HEK293T (cell line): ENCODE data around the gene ZNF575.

ENCODE experiments used
- CTCF ChIA-PET: fragments of 350-600 bp; formaldehyde crosslinking; extraction: SDS; loops from one replicate; lab custom pipeline; 2021; ENCODE audit warnings: antibody characterized with exemption, inconsistent platforms; lab: Yijun Ruan, JAX
- POLR2A ChIA-PET: fragments of 350-600 bp; formaldehyde crosslinking; extraction: SDS; loops from one replicate; lab custom pipeline; 2020; ENCODE audit warnings: antibody characterized with exemption, inconsistent platforms; lab: Yijun Ruan, JAX
- DNase-seq: peaks from one replicate; pipeline ENCODE4 v3.0.0; 2012; ENCODE audit warnings: mixed read lengths; ENCODE audit errors: extremely low spot score
- ARNT ChIP-seq: fragments of 450-650 bp; IDR thresholded peaks from 2 replicates; pipeline ENCODE4 v1.6.1; 2017; ENCODE audit warnings: mild to moderate bottlenecking
- BHLHE40 ChIP-seq: fragments of 450-650 bp; IDR thresholded peaks from 2 replicates; pipeline ENCODE4 v1.6.1; 2016; ENCODE audit warnings: mild to moderate bottlenecking, moderate library complexity, borderline replicate concordance
- CTBP1 ChIP-seq: fragments of 450-650 bp; IDR thresholded peaks from 2 replicates; pipeline ENCODE4 v1.6.1; 2016; ENCODE audit warnings: borderline replicate concordance
- ELF4 ChIP-seq: fragments of 450-650 bp; IDR thresholded peaks from 2 replicates; pipeline ENCODE4 v1.6.1; 2017; ENCODE audit warnings: antibody characterized with exemption
- FOXA1 ChIP-seq: fragments of 450-650 bp; IDR thresholded peaks from 2 replicates; pipeline ENCODE4 v1.6.1; 2016; ENCODE audit warnings: mild to moderate bottlenecking
- FOXK2 ChIP-seq: fragments of 450-650 bp; IDR thresholded peaks from 2 replicates; pipeline ENCODE4 v1.6.1; 2016; ENCODE audit warnings: mild to moderate bottlenecking
- FOXM1 ChIP-seq: fragments of 450-650 bp; IDR thresholded peaks from 2 replicates; pipeline ENCODE4 v1.6.1; 2017; ENCODE audit warnings: mild to moderate bottlenecking, borderline replicate concordance
- HDGF ChIP-seq: fragments of 450-650 bp; IDR thresholded peaks from 2 replicates; pipeline ENCODE4 v1.6.1; 2017; ENCODE audit warnings: antibody characterized with exemption, borderline replicate concordance
- L3MBTL2 ChIP-seq: fragments of 450-650 bp; conservative IDR thresholded peaks from 2 replicates; pipeline ENCODE4 v1.6.1; 2016; ENCODE audit warnings: mild to moderate bottlenecking
- LEF1 ChIP-seq: fragments of 450-650 bp; IDR thresholded peaks from 2 replicates; pipeline ENCODE4 v1.6.1; 2017; ENCODE audit warnings: mild to moderate bottlenecking, borderline replicate concordance
- NFRKB ChIP-seq: fragments of 450-650 bp; IDR thresholded peaks from 2 replicates; pipeline ENCODE4 v1.6.1; 2016; ENCODE audit warnings: mild to moderate bottlenecking, moderate library complexity
- SP1 ChIP-seq: fragments of 450-650 bp; IDR thresholded peaks from 2 replicates; pipeline ENCODE4 v1.6.1; 2017
- SUZ12 ChIP-seq: fragments of 450-650 bp; IDR thresholded peaks from 2 replicates; pipeline ENCODE4 v1.6.1; 2016; ENCODE audit warnings: mild to moderate bottlenecking
- TARDBP ChIP-seq: fragments of 450-650 bp; IDR thresholded peaks from 2 replicates; pipeline ENCODE4 v1.6.1; 2016
- ZNF384 ChIP-seq: fragments of 450-650 bp; IDR thresholded peaks from 2 replicates; pipeline ENCODE4 v1.6.1; 2016
- TF ChIP-seq, protein P1 (sequence below): fragments of 450-650 bp; IDR thresholded peaks from 2 replicates; pipeline ENCODE4 v1.6.1; 2016

Gene ZNF575

DNA sequence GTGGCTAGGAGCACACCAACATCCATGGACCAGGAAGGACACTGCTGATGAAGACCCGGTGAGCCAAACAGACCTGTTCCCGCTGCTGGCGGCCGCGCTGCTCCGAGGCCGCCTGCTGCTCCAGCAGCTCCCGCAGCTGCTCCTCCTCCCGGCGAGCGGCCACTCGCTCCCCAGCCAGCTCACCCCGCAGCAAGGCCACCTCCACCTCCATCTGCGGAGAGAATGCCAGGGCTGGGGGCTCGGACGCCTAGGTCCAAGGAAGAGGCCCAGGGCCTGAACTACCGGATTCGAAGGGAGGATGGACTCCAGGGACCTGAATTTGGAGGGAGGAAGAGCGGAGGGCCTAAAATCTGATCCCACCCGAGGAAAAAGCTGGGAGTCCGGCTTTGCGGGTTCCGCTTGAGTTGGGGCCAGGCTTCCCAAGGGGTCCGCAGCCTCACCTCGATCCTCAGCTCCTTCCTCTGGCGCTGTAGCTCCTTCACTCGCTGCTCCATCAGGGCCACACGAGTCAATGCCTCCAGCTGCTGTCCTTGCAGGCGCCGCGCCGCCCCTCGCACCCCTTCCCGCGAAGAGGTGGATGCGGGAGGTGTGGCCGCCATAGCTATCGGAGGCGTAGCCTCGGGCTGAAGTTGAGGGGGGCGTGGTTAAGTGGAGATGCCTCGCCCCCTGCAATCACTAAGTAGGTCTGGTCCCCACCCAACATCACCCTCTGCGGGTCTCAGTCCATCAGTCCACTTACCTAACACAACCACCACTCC, 31.1 kb upstream of the ZNF575 start:
- CTCF ChIA-PET = no interaction called here

DNA sequence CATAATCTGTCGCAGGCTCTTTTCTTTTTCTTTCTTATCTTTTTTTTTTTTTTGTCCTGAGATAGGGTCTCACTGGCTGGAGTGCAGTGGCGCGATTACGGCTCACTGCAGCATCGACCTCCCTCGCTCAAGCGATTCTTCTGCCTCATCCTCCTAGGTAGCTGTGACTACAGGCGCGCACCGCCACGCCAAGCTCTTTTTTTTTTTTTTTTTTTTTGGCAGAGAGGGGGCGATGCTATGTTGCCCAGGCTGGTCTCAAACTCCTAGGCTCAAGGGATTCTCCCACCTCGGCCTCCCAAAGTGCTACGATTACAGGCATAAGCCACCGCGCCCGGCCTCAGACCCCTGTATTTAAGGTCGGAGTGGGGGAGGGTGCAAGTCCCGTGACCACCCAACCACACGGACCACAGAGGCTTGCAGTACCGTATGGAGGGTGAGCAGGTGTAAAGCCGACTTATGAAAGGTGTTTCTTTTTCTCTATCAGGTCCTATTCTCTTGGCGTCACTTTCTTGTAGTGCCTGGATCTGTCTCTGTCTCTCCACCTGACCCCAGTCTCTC, 30.5 kb upstream of the ZNF575 start:
- DNase-seq = no peak
- no peak for TF ChIP-seq SUZ12
- TF ChIP-seq ZNF384 = no peak
- no peak for TF ChIP-seq L3MBTL2
- POLR2A ChIA-PET = no interaction called here
- CTCF ChIA-PET = no interaction called here

More for the DNA sequence above, 31.1 kb upstream of the ZNF575 start:
- DNase-seq = no peak
- TF ChIP-seq, protein P1, sequence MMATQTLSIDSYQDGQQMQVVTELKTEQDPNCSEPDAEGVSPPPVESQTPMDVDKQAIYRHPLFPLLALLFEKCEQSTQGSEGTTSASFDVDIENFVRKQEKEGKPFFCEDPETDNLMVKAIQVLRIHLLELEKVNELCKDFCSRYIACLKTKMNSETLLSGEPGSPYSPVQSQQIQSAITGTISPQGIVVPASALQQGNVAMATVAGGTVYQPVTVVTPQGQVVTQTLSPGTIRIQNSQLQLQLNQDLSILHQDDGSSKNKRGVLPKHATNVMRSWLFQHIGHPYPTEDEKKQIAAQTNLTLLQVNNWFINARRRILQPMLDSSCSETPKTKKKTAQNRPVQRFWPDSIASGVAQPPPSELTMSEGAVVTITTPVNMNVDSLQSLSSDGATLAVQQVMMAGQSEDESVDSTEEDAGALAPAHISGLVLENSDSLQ = no peak
- TF ChIP-seq L3MBTL2 (no peak), SP1 (no peak), NFRKB (no peak), TARDBP (no peak), BHLHE40 (no peak), ZNF384 (no peak), HDGF (no peak), FOXA1 (no peak), CTBP1 (no peak), ARNT (no peak), FOXK2 (no peak), LEF1 (no peak), SUZ12 (no peak), FOXM1 (no peak), ELF4 (no peak)
- POLR2A ChIA-PET = no interaction called here

DNA sequence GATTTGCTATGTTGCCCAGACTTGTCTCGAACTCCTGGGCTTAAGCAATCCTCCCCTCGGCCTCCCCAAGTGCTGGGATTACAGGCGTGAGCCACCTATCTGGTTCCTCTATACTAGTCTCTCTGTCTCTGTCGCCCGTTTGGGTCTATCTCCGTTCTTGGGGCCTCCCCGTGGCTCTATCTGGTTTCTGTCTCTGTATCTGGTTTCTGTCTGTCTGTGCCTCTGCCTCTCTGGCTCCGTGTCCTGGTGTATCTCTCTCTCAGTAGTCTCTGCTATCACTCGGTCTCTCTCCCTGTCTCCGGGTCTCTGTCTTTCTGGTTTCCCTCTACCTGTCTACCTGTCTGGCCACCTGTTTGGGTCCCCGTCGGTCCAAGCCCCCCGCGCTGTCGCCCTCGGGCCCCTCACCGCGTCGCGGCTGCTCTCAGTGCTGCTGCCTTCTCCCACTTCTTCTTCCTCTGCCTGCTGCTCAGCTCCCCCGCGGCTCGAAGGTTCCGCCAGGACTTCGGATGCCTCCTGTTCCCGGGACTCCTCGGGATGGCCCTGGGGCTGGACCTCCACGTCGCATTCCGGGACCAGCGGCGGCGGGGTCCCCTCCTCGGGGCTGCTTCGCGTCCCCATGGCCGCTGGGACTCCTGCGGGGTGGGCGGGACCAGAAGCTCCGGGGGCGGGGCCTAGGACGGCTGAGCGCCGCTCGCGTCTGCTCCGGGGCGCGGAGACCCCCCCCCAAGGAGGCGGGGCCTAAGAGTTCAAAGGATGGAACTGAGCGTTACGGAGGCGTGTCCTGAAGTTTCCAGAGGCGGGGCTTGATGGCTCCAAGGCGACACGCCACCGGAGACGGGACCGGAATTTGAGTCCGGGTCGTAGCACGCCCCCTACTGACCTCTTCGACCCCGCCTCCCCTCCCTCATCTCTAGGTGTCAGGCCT, 29.2 kb upstream of the ZNF575 start:
- DNase-seq = peak; percentile 98
- ChIA-PET CTCF (interaction anchor here (0.9 to 2.4 kb wide), 4 partner anchors 8 to 57 kb away, joined by 3 to 10 read pairs (median 3); no protein-coding TSS in a partner anchor), POLR2A (interaction anchor here (0.6 to 2.0 kb wide), 8 partner anchors 8 to 252 kb away, joined by 3 to 11 read pairs (median 4); partner anchors contain the start of genes IRGQ and ZNF576)
- TF ChIP-seq FOXA1 (no peak), TARDBP (no peak), SP1 (no peak), LEF1 (no peak), FOXM1 (no peak), HDGF (no peak), L3MBTL2 (peak; percentile 44), ARNT (no peak), ZNF384 (no peak)

DNA sequence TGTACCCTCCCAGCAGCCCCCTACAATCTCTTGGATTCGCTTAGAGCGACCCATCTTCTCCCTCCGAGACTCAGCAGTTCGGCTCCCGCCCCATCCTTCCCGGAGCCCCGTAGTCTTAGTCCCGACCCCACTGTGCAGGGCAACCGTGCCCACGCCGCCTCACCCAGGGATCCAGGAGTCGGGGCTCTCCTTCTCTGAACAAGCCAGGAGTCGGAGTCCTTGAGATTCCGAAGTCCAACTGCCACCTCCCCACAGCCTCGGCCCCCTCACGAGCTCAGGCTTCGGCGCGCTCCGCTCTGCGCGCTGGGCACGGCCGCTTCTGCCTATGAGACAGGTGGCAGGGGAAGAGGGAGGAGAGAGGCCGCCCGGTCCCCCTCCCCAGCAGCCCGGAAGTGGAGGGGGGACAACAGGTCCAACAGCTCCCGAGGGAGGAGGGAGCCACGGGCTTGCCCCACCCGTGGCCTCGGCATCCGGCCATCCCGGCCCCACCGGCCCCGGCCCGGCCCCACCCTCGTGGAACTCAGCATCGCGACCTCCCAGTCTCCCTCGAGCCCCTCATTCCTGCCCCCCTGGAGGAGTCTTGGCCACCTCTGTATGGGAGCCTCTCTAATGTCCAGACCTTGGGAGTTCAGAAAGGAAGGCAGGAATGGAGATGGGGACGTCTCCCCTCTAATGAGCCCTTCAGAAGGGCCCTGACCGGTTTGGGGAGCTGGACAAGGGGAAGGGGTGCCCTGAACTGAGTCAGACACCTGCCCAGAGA, 28.4 kb upstream of the ZNF575 start, which contains the start of gene PHLDB3:
Gene PHLDB3 (minus strand): TSS at position 321 of the 760 bp plus-strand sequence. CDS start 628 bp downstream, outside the sequence.
- DNase-seq = peak; percentile 29
- ChIA-PET POLR2A (interaction anchor here (0.6 to 2.0 kb wide), 8 partner anchors 9 to 251 kb away, joined by 3 to 11 read pairs (median 4); partner anchors contain the start of genes IRGQ and ZNF576), CTCF (interaction anchor here (0.9 to 2.4 kb wide), 4 partner anchors 9 to 58 kb away, joined by 3 to 10 read pairs (median 3); no protein-coding TSS in a partner anchor)
- TF ChIP-seq BHLHE40 (no peak), LEF1 (no peak), SUZ12 (no peak), FOXM1 (no peak), TARDBP (no peak), ZNF384 (no peak), ELF4 (no peak), FOXA1 (no peak), ARNT (no peak), L3MBTL2 (no peak; the same call in 1 of the 2 replicates), NFRKB (no peak), HDGF (no peak)
- TF ChIP-seq, protein P1 = no peak

DNA sequence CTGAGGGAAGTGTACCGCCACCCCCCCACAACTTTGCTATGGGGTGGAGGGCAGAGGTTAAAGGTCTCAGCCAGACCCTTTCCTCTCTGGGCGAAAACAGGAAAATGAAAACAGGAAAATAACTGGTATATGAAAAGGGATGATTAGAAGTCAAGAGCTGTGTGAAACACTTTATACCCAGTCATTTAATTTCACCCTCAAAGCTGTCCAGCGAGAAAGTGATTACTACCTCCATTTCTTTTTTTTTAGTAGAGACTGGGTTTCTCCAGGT, 27.9 kb upstream of the ZNF575 start:
- TF ChIP-seq SP1 (no peak), TARDBP (no peak), BHLHE40 (no peak), NFRKB (no peak), HDGF (no peak), SUZ12 (no peak), FOXM1 (no peak), LEF1 (no peak), L3MBTL2 (no peak), ELF4 (no peak), FOXA1 (no peak), ZNF384 (no peak), ARNT (no peak), FOXK2 (no peak), CTBP1 (no peak)
- TF ChIP-seq, protein P1 = no peak
- ChIA-PET POLR2A (interaction anchor here (1.2 to 2.0 kb wide), 3 partner anchors 15 to 91 kb away, joined by 3 to 11 read pairs (median 4); partner anchors contain the start of genes IRGQ and ZNF576), CTCF (interaction anchor here (2.4 kb wide), 1 partner anchor 58 kb away, joined by 10 read pairs; no protein-coding TSS in a partner anchor)
- no peak for DNase-seq
